CD4-positive, alpha-beta T cell treated with Interleukin-17A for 4 hours (primary cell): ENCODE measurements around the gene FMN1.

ENCODE experiments used
- DNase-seq: peaks from one replicate; pipeline ENCODE4 v3.0.0-alpha.2; 2020; ENCODE audit warnings: mixed read lengths

FMN1 gene

DNA sequence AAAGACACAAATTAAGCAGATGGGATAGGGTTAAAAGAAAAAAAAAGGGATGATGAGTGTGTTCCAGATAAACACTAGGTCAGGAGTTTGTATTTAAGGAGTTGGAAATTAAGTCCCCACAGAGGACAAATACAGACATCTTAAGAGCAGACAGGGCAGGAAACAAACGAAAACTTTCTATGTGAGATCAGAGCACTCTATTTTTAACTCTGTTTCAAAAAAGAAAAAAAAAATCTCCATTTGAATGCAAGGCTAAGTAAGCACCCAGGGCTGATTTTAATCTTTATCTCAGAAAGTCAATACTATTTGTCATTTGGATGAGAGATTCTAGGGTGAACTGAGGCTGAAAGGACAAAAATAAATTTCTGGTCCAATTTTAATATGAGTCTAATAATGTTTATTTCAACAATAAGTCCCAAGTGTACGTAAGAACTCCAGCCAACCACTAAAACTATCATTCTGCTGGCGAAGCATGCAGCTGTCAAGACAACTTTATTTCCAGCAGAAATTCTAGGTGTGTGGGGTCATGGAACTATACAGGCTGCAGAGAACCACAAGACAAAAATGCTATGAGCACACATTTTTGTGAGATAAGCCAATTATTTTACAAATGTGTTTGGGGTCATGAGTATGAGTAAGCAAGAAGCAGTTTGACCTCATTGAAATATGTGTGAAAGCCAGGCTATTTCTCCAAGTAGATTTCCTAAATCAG, 186.1 kb downstream of the FMN1 start:
- no peak for DNase-seq

- DNase-seq, result no peak
These were observed 187.1 kb downstream of the FMN1 start for GRCh38 chr15:33007303-33007855.

DNA sequence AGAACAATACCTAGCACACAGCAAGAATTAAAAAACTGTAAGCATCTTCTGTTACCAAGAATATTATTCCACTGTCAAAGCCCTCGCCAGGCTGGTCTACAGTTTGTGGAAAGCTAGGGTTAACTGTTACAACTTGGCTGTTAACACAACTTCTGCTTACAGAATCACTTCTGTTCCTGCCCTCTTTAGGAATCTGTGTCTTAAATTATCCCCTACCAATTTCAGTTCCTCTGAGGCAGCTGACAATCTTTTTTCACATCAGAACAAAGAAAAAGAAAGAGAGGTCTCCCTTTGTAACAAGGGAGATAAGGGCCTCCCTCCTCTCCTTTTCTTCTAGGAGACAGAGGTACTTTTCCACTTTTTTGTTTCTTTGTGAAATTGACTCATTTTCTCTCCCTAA, 188.9 kb downstream of the FMN1 start:
- DNase-seq, result no peak

DNA sequence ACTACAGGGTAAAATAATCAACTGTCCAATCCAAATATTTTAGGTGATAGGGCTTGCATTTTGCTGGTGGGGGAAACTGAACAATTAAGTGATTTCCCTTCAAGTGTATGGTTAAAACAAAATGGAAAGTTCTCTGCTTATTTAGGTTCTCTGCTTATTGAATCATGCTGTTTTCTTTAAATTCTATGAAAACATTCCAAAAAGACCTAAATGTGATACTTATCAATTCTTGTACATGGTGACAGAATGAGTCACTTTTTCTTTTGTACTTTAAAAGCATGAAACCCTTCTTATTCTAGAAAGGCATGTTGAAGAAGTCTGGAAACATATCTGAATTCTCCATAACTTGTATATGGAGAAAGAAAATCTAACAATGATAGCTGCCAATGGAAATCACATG, 192.6 kb downstream of the FMN1 start:
- DNase-seq, result no peak

- DNase-seq, result no peak
These were observed 195.4 kb downstream of the FMN1 start for GRCh38 chr15:32998979-32999672.

- DNase-seq, result no peak
These were observed 196.3 kb downstream of the FMN1 start for GRCh38 chr15:32998182-32998581.

DNA sequence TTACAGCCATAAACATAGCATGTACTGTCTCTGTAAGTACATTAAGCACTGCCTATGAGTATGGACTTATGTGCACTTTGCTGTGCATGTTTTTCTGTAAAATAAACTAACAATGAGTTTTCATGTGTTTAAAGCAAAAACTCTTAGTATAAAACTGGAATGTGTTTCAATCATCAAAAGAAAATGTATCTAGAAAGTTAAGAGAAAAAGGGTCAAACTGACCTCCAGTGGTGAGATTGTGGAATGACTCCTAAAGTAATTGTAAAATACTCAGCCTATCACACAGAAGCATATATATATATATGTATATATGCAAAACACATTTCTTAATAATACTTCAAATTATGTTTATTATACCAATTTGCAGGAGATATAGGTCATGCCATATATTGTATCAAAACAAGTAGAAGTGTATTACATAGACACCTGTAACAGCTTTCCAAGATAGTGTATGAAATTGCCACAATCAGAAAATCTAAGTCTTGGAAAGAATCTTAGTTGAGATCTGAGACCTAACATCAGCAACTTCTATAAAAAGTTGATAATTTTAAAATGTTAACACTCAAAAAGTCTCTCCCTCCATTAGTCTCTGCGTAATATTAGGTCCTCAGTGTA, 199.6 kb downstream of the FMN1 start:
- DNase-seq, result no peak

- DNase-seq, result no peak
These were observed 201.2 kb downstream of the FMN1 start for GRCh38 chr15:32993285-32993684.

- DNase-seq, result no peak
These were observed 202.8 kb downstream of the FMN1 start for GRCh38 chr15:32991619-32992111.

GRCh38 chr15:32990071-32990470, 204.4 kb downstream of the FMN1 start:
- DNase-seq, result no peak

DNA sequence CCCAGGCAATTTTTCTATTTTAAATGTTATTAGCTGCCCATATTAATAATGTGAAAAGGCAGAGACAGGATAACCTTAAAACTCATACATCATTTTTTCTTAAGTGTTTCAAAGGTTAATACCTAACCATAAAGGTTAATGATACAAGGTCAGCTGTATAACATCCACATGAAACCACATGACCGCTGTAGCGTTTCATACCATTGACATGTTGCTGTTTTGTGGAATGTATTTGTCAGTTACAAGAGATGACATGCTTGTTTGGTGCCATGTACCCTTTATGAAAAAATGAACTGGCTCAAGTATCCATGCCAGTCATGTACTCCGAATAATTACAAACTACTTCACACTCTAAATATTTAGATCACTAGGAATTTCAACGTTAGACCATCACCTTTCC, 207.4 kb downstream of the FMN1 start:
- no peak for DNase-seq

- DNase-seq, result no peak
These were observed 208.4 kb downstream of the FMN1 start for GRCh38 chr15:32986147-32986546.

DNA sequence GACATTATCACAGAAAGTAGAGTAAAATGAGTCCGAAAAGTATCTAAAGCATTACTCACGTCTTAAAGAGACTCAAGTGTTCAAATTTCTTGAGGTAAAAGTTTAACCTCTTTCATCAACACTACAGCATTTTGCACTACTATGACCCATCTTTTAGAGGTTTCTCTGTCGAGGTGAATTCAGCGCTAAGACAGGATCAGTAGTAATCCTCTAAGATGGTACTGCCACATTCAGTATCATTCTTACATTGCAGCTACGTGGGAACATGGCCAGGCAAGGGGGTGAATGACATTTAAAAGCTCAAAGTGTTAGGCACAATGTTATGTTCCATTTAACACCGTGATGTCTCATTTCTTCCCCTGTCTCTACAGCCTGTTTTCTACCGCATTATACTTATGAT, 210.8 kb downstream of the FMN1 start:
- no peak for DNase-seq

DNA sequence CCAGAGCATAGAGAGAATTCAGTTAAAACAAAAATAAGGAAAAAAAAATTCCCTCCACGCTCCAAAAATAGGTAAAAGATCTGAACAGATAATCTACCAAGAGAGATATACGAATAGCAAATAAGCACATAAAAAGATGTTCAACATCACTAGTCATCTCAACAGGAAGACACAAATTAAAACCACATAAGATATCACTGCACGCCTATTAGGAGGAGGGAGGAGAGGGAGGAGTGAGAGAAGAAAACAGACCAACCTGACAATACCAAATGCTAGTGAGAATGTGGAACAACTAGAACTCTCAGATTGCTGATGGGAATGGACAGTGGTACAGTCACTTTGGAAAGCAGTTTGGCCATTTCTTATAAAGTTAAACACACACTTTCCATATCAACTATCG, 212.5 kb downstream of the FMN1 start:
- no peak for DNase-seq

DNA sequence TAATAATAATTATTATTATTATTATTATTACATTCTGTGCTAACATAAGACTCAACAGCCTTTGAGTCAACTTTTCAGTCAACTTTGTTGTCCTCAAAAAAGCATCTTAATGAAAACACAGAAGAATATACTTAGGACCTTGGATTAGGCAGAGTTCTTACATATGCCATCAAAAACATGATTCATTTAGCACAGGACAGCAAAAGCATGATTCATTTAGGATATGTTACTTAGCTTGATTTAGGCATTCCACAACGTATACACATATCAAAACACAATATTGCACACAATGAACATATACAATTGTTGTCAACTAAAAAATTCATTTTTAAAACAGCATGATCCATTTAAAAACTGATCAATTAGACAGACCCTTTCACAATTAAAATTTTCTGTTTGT, 213.0 kb downstream of the FMN1 start:
- no peak for DNase-seq

DNA sequence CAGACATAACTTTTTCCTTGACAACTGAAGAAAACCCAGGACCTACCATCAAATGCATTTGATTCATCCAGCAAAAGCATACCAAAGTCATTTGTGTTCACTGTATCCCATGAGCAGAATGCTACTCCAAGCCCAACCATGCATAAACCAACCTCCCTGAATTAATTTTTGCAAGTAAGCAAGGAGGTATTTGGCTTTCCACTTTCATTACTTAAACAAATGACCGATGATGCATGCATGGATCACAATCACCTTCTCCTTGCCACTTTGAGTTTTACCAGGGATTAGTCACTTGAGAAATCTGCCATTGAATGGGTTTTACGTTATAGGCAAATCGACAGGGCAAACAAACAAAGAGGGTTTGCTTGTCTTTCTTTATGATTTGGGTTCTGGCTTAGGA, 214.8 kb downstream of the FMN1 start:
- no peak for DNase-seq

DNA sequence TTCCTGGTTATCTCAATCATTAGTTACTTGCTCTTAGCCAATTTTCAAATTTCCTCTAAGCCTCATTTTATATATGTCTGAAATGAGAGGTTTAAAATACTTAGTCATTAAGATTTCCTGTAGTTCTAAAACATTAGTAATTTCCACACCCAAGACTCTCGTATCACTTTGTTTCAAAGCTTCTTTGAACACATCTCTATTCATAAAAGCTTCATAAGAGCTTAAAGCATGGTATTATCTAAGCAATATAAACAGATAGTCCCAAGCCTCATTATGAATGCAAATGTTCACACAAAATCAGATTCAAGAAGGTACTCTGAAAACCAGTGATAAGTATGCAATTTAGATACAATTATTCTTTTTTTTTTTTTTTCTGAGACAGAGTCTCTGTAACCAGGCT, 217.0 kb downstream of the FMN1 start:
- no peak for DNase-seq

- no peak for DNase-seq
These were observed 219.8 kb downstream of the FMN1 start for GRCh38 chr15:32974691-32975090.

- no peak for DNase-seq
These were observed 221.8 kb downstream of the FMN1 start for GRCh38 chr15:32972686-32973085.

DNA sequence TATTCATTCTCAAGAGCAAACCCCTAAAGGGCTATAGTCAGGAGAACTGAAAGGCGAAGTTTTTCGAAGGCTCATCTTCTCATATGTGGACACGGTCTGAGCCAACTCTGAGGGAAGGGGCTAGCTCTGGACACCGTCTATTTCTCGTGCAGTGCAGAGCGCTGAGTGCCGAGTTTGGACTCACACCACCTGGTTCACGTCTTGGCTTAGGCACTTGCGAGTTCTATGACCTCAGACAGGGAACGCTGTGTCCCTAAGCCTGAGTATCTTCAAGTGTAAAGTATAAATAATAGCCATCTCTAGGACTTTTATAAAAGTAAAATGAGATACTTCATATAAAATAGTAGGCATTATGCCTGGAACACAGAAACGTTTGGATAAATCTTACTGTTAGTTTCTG, 223.7 kb downstream of the FMN1 start:
- DNase-seq, result no peak

- DNase-seq, result no peak
These were observed 227.0 kb downstream of the FMN1 start for GRCh38 chr15:32967521-32967920.

- DNase-seq, result no peak
These were observed 228.0 kb downstream of the FMN1 start for GRCh38 chr15:32966512-32966911.

DNA sequence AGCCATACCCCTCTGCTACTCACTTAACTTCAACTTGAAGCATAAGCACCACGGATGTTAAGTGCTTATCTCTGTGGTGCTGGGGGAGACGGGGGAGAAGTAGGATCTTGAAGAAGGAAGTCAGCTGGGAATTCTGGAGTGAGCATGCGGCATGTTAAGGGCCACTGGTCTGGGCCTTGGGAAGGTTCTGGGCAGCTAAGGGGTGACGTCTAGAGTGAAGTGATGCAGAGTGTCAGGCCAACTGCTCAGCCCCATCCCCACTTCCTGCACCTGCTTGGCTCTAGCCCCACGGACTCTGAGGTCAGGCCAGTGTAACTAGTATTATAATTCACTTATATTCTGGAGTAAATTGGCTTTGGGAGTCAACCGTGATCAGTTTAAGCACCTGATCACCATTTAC, 228.6 kb downstream of the FMN1 start:
- DNase-seq, result no peak

DNA sequence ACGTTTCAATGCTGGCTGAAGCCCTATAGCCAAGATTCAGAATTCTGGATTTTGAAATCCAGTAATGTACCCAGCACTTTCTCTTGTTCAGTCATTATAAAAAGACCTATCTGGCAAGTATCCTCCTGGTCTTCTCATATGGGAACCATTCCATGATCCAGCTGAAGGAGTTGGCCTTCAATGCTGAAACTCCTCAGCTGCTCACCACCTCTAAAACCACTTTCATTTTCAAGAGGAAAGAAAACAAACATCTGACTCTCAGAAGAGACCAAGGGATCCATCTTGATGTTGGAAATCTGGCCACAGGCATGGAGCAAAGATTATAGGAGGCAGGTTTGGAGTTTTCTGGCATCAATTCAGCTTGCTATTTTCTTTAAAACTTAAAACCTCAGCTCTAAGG, 235.4 kb downstream of the FMN1 start:
- DNase-seq, result no peak
